Lower leg skin (tissue), 4 donors: ENCODE results near the gene DENND1A. TPM values are rescaled to one million over a fixed set of nuclear protein-coding genes. Genes with fewer than 3 reads are reported as not detected.

Experiments
- DNase-seq, 2 donors: peaks; one replicate each; pipeline ENCODE4 v3.0.0-alpha.2; 2019; ENCODE audit warnings: low spot score in 2 of 2
- H3K4me3 ChIP-seq: fragments of 200-600 bp; sonication (generic); 2 replicates; pipeline ENCODE4 v1.5.1; 2017; ENCODE audit warnings: mild to moderate bottlenecking, low read depth; ENCODE audit not compliant: poor library complexity, severe bottlenecking
- CTCF ChIP-seq, 3 donors: fragments of 450-650 bp; IDR thresholded peaks; one replicate each; pipeline ENCODE4 v1.5.1; 2016; ENCODE audit warnings: antibody characterized with exemption in 3 of 3, mild to moderate bottlenecking in 3 of 3, moderate library complexity in 2 of 3
- POLR2A ChIP-seq, 2 donors: fragments of 450-650 bp; IDR thresholded peaks; one replicate each; pipeline ENCODE4 v1.6.1; 2016 to 2017; ENCODE audit warnings: antibody characterized with exemption in 2 of 2, mild to moderate bottlenecking in 1 of 2, moderate library complexity in 1 of 2
- WGBS, 2 donors: methylation state at CpG; one replicate each; pipeline ENCODE4 v1.1.5; 2018; 5-methylcytosine and 5-hydroxymethylcytosine counted together
- intact Hi-C: fragments of 100-400 bp; cut with DNase I; formaldehyde crosslinking; loops from one replicate; pipeline ENCODE4 v1.15.0; 2023; ENCODE audit warnings: low total_unique reads
- total RNA-seq, 4 donors: library from RNA; depleted of rRNA; stranded (reverse); fragments of >200 nt; gene quantifications; one replicate each; pipeline ENCODE4 v1.1.0, GENCODE V29; 2016

The DENND1A gene
- total RNA-seq, 4 donors from 2014 or later, result 6.5 to 16.3 (median 12.3) TPM

- no peak for DNase-seq
- 72 to 79% methylated on average over 3 of the region's 3 CpGs for WGBS, 2 donors
- TF ChIP-seq CTCF (IDR thresholded peaks at IDR 0.05) (no peak), POLR2A (IDR thresholded peaks at IDR 0.05) (no peak)
- H3K4me3 ChIP-seq, result no peak overlapping the region
- intact Hi-C loops, result no loop called here
Measured at GRCh38 chr9:123772374-123772773, 157.6 kb downstream of the DENND1A start.

GRCh38 chr9:123771690-123772089, 158.2 kb downstream of the DENND1A start:
- no peak for DNase-seq
- H3K4me3 ChIP-seq, result no peak overlapping the region
- 98 to 100% methylated on average over 1 of the region's 1 CpG for WGBS, 2 donors
- intact Hi-C loops, result no loop called here
- no peak for TF ChIP-seq CTCF (IDR thresholded peaks at IDR 0.05)
- no peak for TF ChIP-seq POLR2A (IDR thresholded peaks at IDR 0.05)

GRCh38 chr9:123769719-123770118, 160.2 kb downstream of the DENND1A start:
- WGBS, 2 donors, result 66 to 70% methylated on average over 6 of the region's 6 CpGs
- intact Hi-C loops, result no loop called here
- no peak overlapping the region for H3K4me3 ChIP-seq
- TF ChIP-seq POLR2A (IDR thresholded peaks at IDR 0.05) (no peak), CTCF (IDR thresholded peaks at IDR 0.05) (no peak)
- DNase-seq, result no peak

GRCh38 chr9:123763910-123764588, 165.9 kb downstream of the DENND1A start:
- no peak for DNase-seq
- WGBS, 2 donors, result 92 to 94% methylated on average over 4 of the region's 4 CpGs
- H3K4me3 ChIP-seq, result no peak overlapping the region
- TF ChIP-seq POLR2A (IDR thresholded peaks at IDR 0.05), result no peak
- no peak for TF ChIP-seq CTCF (IDR thresholded peaks at IDR 0.05)
- intact Hi-C loops, result no loop called here

- 87 to 88% methylated on average over 4 of the region's 4 CpGs for WGBS, 2 donors
Measured at GRCh38 chr9:123761905-123762605, 167.9 kb downstream of the DENND1A start.

More at GRCh38 chr9:123761905-123762605, 167.9 kb downstream of the DENND1A start:
- no peak overlapping the region for H3K4me3 ChIP-seq
- intact Hi-C loops, result no loop called here
- no peak for DNase-seq
- TF ChIP-seq CTCF (IDR thresholded peaks at IDR 0.05) (no peak), POLR2A (IDR thresholded peaks at IDR 0.05) (no peak)
